ENCODE measurements around the gene CCR7. TPM values are rescaled to one million over a fixed set of nuclear protein-coding genes. Genes with fewer than 3 reads are reported as not detected.

The CCR7 gene
- total and polyA plus RNA-seq, 2 of the 13 experiments (the other 11 are each of a cell fraction or from before 2014, with no cell fraction given), result 0.04 to 0.53 TPM

GRCh38 chr17:40559954-40560591 is 5.2 kb downstream of the CCR7 start (continued):
- TF ChIP-seq ZNF646 (CRISPR knock-in tag; IDR thresholded peaks at IDR 0.05) (peak; percentile 78; the same call in 1 of the 2 replicates), KMT2B (CRISPR knock-in tag; IDR thresholded peaks at IDR 0.05) (peak; percentile 62; the same call in 1 of the 2 replicates), ZFP37 (CRISPR knock-in tag; IDR thresholded peaks at IDR 0.05; ENCODE audit: borderline replicate concordance) (no peak), BCL6 (CRISPR knock-in tag; IDR thresholded peaks at IDR 0.05) (peak; percentile 74), FOXP4 (CRISPR knock-in tag; IDR thresholded peaks at IDR 0.05) (0 out of 2 replicates have a peak, but pooled peaks have one; percentile 40), IRF9 (CRISPR knock-in tag; IDR thresholded peaks at IDR 0.05; ENCODE audit: borderline replicate concordance) (peak; percentile 81; the same call in 1 of the 2 replicates), CENPX (CRISPR knock-in tag; IDR thresholded peaks at IDR 0.05) (no peak), PHF5A (CRISPR knock-in tag; IDR thresholded peaks at IDR 0.05; ENCODE audit: low read depth, unreplicated experiment) (no peak), RFX1 (IDR thresholded peaks at IDR 0.05) (no peak), STAT5B (CRISPR knock-in tag; IDR thresholded peaks at IDR 0.05) (no peak), ZNF800 (CRISPR knock-in tag; IDR thresholded peaks at IDR 0.05) (peak; percentile 82), ZFP36 (IDR thresholded peaks at IDR 0.05; ENCODE audit: borderline replicate concordance, low read depth, low read length, partially characterized antibody) (peak; percentile 40), ZFYVE20 (CRISPR knock-in tag; IDR thresholded peaks at IDR 0.05; ENCODE audit: borderline replicate concordance, low read depth) (no peak), BRCA1 (CRISPR knock-in tag; IDR thresholded peaks at IDR 0.05) (no peak), MXI1 (IDR thresholded peaks at IDR 0.05; ENCODE audit: borderline replicate concordance, low read depth, low read length) (peak; percentile 62; the same call in 1 of the 3 replicates), KLF6 (CRISPR knock-in tag; IDR thresholded peaks at IDR 0.05) (peak; percentile 82; the same call in 1 of the 2 replicates), ZSCAN25 (CRISPR knock-in tag; IDR thresholded peaks at IDR 0.05) (peak; percentile 68; the same call in 1 of the 2 replicates), RBM22 (optimal IDR thresholded peaks at IDR 0.05; ENCODE audit: low read length) (no peak), HES4 (CRISPR knock-in tag; IDR thresholded peaks at IDR 0.05; ENCODE audit: borderline replicate concordance) (no peak)
